HCT116 (cell line): ENCODE measurements around the gene KATNAL2. TPM values are rescaled to one million over a fixed set of nuclear protein-coding genes. Genes with fewer than 3 reads are reported as not detected.

Experiments
- ATAC-seq: fragments of 200-7000 bp; cut with Tn5 transposase; 2 replicates; pipeline ENCODE4 v1.9.1; 2020; ENCODE audit warnings: mild to moderate bottlenecking, moderate library complexity
- BruUV-seq: library from RNA; stranded (reverse); fragments of 400-500 nt; replicated peaks from 2 replicates; lab custom pipeline; 2021; lab: Mats Ljungman, UMichigan
- CTCF ChIA-PET: fragments of 300-600 bp; sonication (Branson Sonifier 250); formaldehyde crosslinking; loops from one replicate; lab custom pipeline; 2021; ENCODE audit warnings: antibody characterized with exemption; lab: Charles Lee
- POLR2A ChIA-PET: fragments of 300-600, 350-600 bp; sonication (Branson Sonifier 250); formaldehyde crosslinking; loops from one replicate; lab custom pipeline; 2021; ENCODE audit warnings: antibody characterized with exemption; lab: Charles Lee
- RAD21 ChIA-PET, 2 experiments: fragments of 300-600 bp; sonication (Branson Sonifier 250); formaldehyde crosslinking; loops; one replicate each; lab custom pipeline; 2023; ENCODE audit warnings: low total read pairs in 2 of 2; ENCODE audit not compliant: uncharacterized antibody in 2 of 2, unreplicated experiment in 2 of 2, low non-redundant PET in 1 of 2; lab: Charles Lee
- DNase-seq: peaks from one replicate; pipeline ENCODE4 v3.0.0-alpha.2; 2010; ENCODE audit warnings: low read depth, low spot score
- H2AFZ ChIP-seq: fragments of 200-600 bp; shearing (Covaris generic), sonication (generic); 2 replicates; pipeline ENCODE4 v1.6.1; 2017; ENCODE audit warnings: low read depth, mixed run types, mixed read lengths, antibody characterized with exemption, low read length; ENCODE audit not compliant: poor library complexity, severe bottlenecking
- H3K27ac ChIP-seq: 2 replicates; pipeline ENCODE4 v1.5.1; 2012; ENCODE audit warnings: low read depth, low read length
- H3K27me3 ChIP-seq: fragments of 200-600 bp; sonication (generic); 2 replicates; pipeline ENCODE4 v1.6.1; 2016; ENCODE audit warnings: mixed run types, low read length, mixed read lengths; ENCODE audit not compliant: insufficient read depth
- H3K36me3 ChIP-seq, 2 experiments: fragments of 200-500 bp in 1 of 2; fragments of 200-600 bp in 1 of 2; sonication (Bioruptor generic) in 1 of 2; sonication (generic) in 1 of 2; 2 replicates each; pipeline versions ENCODE4 v1.5.1 to v1.6.1; 2014 to 2016; ENCODE audit warnings: low read length in 2 of 2, inconsistent platforms in 1 of 2, mixed read lengths in 1 of 2, mixed run types in 1 of 2; ENCODE audit not compliant: insufficient read depth in 2 of 2, control insufficient read depth in 1 of 2
- H3K4me1 ChIP-seq, 2 experiments: fragments of 200-600 bp in 1 of 2; sonication (generic) in 1 of 2; 2 replicates each; pipeline versions ENCODE4 v1.5.1 to v1.6.1; 2012 to 2017; ENCODE audit warnings: low read length in 2 of 2, inconsistent platforms in 1 of 2, mild to moderate bottlenecking in 1 of 2, mixed read lengths in 1 of 2, mixed run types in 1 of 2, moderate library complexity in 1 of 2; ENCODE audit not compliant: insufficient read depth in 2 of 2, control insufficient read depth in 1 of 2
- H3K4me2 ChIP-seq: fragments of 200-600 bp; sonication (generic); 2 replicates; pipeline ENCODE4 v1.6.1; 2017; ENCODE audit warnings: mixed run types, low read length, mixed read lengths
- H3K4me3 ChIP-seq, 2 experiments: fragments of 200-600 bp in 1 of 2; sonication (generic) in 1 of 2; replicated peaks in 1 of 2; 2 replicates each; pipeline ENCODE4 v1.5.1; 2011 to 2016; ENCODE audit warnings: low read length in 2 of 2, control low read depth in 1 of 2, low read depth in 1 of 2, mild to moderate bottlenecking in 1 of 2, mixed read lengths in 1 of 2, mixed run types in 1 of 2
- H3K79me2 ChIP-seq: fragments of 200-600 bp; sonication (generic); 2 replicates; pipeline ENCODE4 v1.6.1; 2017; ENCODE audit warnings: mild to moderate bottlenecking, mixed run types, low read length, moderate library complexity, mixed read lengths; ENCODE audit not compliant: insufficient read depth
- H3K9ac ChIP-seq: fragments of 200-600 bp; sonication (generic); 2 replicates; pipeline ENCODE4 v1.6.1; 2016; ENCODE audit warnings: low read length, mixed read lengths
- H3K9me2 ChIP-seq: fragments of 200-600 bp; sonication (generic), shearing (Covaris generic); 2 replicates; pipeline ENCODE4 v1.6.1; 2017; ENCODE audit warnings: mixed run types, mild to moderate bottlenecking, moderate library complexity; ENCODE audit not compliant: insufficient read depth
- H3K9me3 ChIP-seq, 2 experiments: fragments of 200-500 bp in 1 of 2; fragments of 200-600 bp in 1 of 2; sonication (Bioruptor generic) in 1 of 2; sonication (generic) in 1 of 2; 2 replicates each; pipeline ENCODE4 v1.6.1; 2014 to 2017; ENCODE audit warnings: low read length in 2 of 2, mixed read lengths in 2 of 2, inconsistent platforms in 1 of 2, low read depth in 1 of 2, mild to moderate bottlenecking in 1 of 2, mixed run types in 1 of 2, moderate library complexity in 1 of 2; ENCODE audit not compliant: control insufficient read depth in 1 of 2, insufficient read depth in 1 of 2
- H4K20me1 ChIP-seq: fragments of 200-600 bp; sonication (generic), shearing (Covaris generic); 2 replicates; pipeline ENCODE4 v1.6.1; 2017; ENCODE audit warnings: mixed run types, mild to moderate bottlenecking, moderate library complexity; ENCODE audit not compliant: insufficient read depth
- CBX3 ChIP-seq: IDR thresholded peaks from 2 replicates; pipeline ENCODE4 v1.6.1; 2012; ENCODE audit warnings: low read depth
- CEBPB ChIP-seq: IDR thresholded peaks from 2 replicates; pipeline ENCODE4 v1.6.1; 2012; ENCODE audit warnings: low read depth
- ELF1 ChIP-seq: IDR thresholded peaks from 2 replicates; pipeline ENCODE4 v1.6.1; 2012; ENCODE audit warnings: low read depth, borderline replicate concordance
- FOSL1 ChIP-seq: IDR thresholded peaks from 2 replicates; pipeline ENCODE4 v1.6.1; 2012; ENCODE audit warnings: low read depth
- POLR2A ChIP-seq: IDR thresholded peaks from 2 replicates; pipeline ENCODE4 v1.7.0; 2011; ENCODE audit warnings: borderline replicate concordance; ENCODE audit not compliant: insufficient read depth, insufficient read length; ENCODE audit errors: extremely low read depth
- RAD21 ChIP-seq: IDR thresholded peaks from 2 replicates; pipeline ENCODE4 v1.6.1; 2012; ENCODE audit warnings: low read depth, mild to moderate bottlenecking
- SIN3A ChIP-seq: IDR thresholded peaks from 2 replicates; pipeline ENCODE4 v1.6.1; 2012; ENCODE audit warnings: low read depth
- SP1 ChIP-seq: IDR thresholded peaks from 2 replicates; pipeline ENCODE4 v1.6.1; 2012; ENCODE audit warnings: low read depth
- TCF7L2 ChIP-seq: IDR thresholded peaks from 2 replicates; pipeline ENCODE4 v1.7.0; 2011; ENCODE audit warnings: borderline replicate concordance, inconsistent platforms; ENCODE audit not compliant: insufficient read depth, insufficient read length; ENCODE audit errors: extremely low read depth
- YY1 ChIP-seq: IDR thresholded peaks from 2 replicates; pipeline ENCODE4 v1.6.1; 2011; ENCODE audit warnings: low read length, low read depth, moderate library complexity, mild to moderate bottlenecking; ENCODE audit not compliant: insufficient replicate concordance; ENCODE audit errors: extremely low read depth
- intact Hi-C: fragments of 100-400 bp; cut with micrococcal nuclease; formaldehyde crosslinking; loops from 2 replicates; pipeline ENCODE4 v1.10.0; 2022
- total RNA-seq: library from RNA; stranded (reverse); gene quantifications from one replicate; pipeline ENCODE4 v1.2.1, GENCODE V29; 2021; ENCODE audit not compliant: unreplicated experiment
- TF ChIP-seq, protein P1 (sequence below): IDR thresholded peaks from 2 replicates; pipeline ENCODE4 v1.6.1; 2012
- TF ChIP-seq, protein P2 (sequence below), 3 experiments: fragments of 200-600 bp in 1 of 3; sonication (generic) in 1 of 3; IDR thresholded peaks in 2 of 3; conservative IDR thresholded peaks in 1 of 3; 2 replicates each; pipeline ENCODE4 v1.5.1; 2012 to 2017; ENCODE audit warnings: low read depth in 2 of 3, low read length in 2 of 3, antibody characterized with exemption in 1 of 3, borderline replicate concordance in 1 of 3, control low read depth in 1 of 3, mild to moderate bottlenecking in 1 of 3, mixed read lengths in 1 of 3, mixed run types in 1 of 3, moderate library complexity in 1 of 3; ENCODE audit not compliant: insufficient read depth in 1 of 3

The KATNAL2 gene
- total RNA-seq, 1 experiment from 2014 or later: 2.0 TPM

- H4K20me1 ChIP-seq: no peaks in the 10 kb centered on the region
- 0 out of 2 replicates have a peak, but pooled peaks cover 3% of the 10 kb centered on the region for H3K79me2 ChIP-seq
- H3K27ac ChIP-seq: no peak overlapping the region
- no peaks in the 10 kb centered on the region for H3K27me3 ChIP-seq
- intact Hi-C loops: no loop called here
- ChIA-PET CTCF (no interaction called here), RAD21 (no interaction called here), POLR2A (no interaction called here)
- H3K9me2 ChIP-seq: no peaks in the 10 kb centered on the region
- no peak overlapping the region for H3K4me2 ChIP-seq
- no peak overlapping the region for H3K9ac ChIP-seq
- DNase-seq (no peak), ATAC-seq (no peak)
- H2AFZ ChIP-seq: no peak overlapping the region
- BruUV-seq: no TSS peak
- H3K4me3 ChIP-seq: no peak overlapping the region
- no peaks in the 10 kb centered on the region for H3K9me3 ChIP-seq
- TF ChIP-seq SP1 (no peak), SIN3A (no peak), POLR2A (no peak), ELF1 (no peak), TCF7L2 (no peak), YY1 (no peak), CBX3 (no peak), RAD21 (no peak), CEBPB (no peak), FOSL1 (no peak)
- TF ChIP-seq, protein P1, sequence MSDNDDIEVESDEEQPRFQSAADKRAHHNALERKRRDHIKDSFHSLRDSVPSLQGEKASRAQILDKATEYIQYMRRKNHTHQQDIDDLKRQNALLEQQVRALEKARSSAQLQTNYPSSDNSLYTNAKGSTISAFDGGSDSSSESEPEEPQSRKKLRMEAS: no peak
- TF ChIP-seq, protein P2, sequence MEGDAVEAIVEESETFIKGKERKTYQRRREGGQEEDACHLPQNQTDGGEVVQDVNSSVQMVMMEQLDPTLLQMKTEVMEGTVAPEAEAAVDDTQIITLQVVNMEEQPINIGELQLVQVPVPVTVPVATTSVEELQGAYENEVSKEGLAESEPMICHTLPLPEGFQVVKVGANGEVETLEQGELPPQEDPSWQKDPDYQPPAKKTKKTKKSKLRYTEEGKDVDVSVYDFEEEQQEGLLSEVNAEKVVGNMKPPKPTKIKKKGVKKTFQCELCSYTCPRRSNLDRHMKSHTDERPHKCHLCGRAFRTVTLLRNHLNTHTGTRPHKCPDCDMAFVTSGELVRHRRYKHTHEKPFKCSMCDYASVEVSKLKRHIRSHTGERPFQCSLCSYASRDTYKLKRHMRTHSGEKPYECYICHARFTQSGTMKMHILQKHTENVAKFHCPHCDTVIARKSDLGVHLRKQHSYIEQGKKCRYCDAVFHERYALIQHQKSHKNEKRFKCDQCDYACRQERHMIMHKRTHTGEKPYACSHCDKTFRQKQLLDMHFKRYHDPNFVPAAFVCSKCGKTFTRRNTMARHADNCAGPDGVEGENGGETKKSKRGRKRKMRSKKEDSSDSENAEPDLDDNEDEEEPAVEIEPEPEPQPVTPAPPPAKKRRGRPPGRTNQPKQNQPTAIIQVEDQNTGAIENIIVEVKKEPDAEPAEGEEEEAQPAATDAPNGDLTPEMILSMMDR (IDR thresholded peaks at IDR 0.05 in 2 of 3, conservative IDR thresholded peaks at IDR 0.05 in 1 of 3; ENCODE audit: borderline replicate concordance in 1 of 3, insufficient read depth in 1 of 3, low read depth in 2 of 3, low read length in 2 of 3): no peak
- H3K36me3 ChIP-seq: no peaks in the 10 kb centered on the region
- H3K4me1 ChIP-seq: no peaks in the 10 kb centered on the region
These were observed 203.0 kb downstream of the KATNAL2 start for GRCh38 chr18:47120428-47120827.
